NOMO-1 treated with DMSO at 0.1 percent for 48 hours (cell line): ENCODE results near the gene CCDC112.
"Not testable (repeated sequence)": the region's sequence is repeated elsewhere in the genome, so short reads cannot be mapped to it uniquely, and the experiment has no call there.

ENCODE experiments used
- DNase-seq: peaks from one replicate; lab custom pipeline; 2025; ENCODE audit not compliant: unreplicated experiment; lab: John Stamatoyannopoulos, UW

Gene CCDC112

DNA sequence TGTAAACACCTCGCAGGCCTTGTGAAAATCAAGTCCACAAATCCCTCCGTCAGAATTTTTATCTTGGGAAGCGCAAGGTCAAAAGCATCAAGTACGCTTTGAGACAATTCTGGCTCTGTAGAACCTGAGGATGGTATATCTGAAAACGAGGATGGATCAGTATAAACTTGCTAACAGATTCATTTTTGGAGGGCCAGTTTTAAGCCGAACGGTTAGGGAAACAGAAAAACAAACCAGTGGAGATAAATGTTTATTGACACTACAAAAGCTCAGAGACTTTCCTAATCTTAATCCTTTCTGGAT, 33.4 kb downstream of the CCDC112 start:
- DNase-seq, result no peak

DNA sequence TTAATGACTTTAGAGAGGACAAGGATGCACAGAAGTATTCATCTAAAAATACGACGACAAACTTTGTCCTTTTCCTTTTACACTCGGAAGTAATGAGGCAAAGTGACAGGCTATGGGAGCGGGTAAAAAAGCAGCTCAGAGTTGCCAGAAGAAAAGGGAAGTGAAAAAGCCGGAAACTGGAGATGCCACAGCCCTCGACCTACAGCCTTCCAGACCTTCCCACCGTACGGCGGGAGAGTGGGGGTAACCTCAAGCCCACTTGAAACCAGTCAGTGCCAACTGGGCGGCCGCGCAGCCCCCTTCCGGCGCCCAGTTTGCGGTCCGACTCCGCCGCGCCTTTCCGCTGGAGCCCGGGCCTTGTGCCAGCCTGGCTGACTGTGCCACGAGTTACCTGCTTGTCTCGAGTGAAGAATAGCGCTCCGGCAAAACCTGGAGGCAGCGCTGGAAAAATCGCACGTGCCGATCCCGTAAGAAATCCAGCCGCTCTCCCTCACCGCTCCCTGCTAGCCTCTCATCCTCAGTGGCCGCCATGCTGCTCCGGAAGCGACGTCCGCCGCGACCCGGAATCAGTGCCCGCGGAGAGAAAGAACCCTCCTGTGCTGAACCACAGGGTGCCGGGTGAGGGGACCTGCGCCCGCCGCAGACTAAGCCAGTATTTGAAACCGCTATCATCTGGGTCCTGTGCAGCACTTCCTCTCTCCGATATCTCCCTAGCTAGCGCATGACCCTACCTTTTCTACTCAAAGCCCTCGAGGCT, 34.0 kb downstream of the CCDC112 start, which contains the start of gene PGGT1B:
PGGT1B (minus strand) TSS at position 557 of the 757 bp plus-strand sequence; CDS start at position 531, 26 bp downstream.
- DNase-seq, result peak; percentile 84

DNA sequence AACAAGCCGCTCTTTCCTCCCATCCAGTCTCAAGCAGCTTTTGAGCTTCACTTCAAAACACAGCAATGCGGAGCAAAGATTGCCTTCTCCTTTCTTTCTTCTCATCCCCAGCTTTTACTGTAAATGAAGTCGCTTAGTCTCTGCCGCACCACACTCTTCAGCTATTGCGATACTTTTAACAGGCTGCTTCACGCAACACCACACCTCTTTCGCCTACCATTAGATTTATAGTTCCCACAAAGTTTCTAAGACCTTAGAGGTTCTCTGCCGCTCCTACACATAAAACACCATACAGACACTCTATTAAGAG, 34.5 kb downstream of the CCDC112 start:
- peak; percentile 80 for DNase-seq

DNA sequence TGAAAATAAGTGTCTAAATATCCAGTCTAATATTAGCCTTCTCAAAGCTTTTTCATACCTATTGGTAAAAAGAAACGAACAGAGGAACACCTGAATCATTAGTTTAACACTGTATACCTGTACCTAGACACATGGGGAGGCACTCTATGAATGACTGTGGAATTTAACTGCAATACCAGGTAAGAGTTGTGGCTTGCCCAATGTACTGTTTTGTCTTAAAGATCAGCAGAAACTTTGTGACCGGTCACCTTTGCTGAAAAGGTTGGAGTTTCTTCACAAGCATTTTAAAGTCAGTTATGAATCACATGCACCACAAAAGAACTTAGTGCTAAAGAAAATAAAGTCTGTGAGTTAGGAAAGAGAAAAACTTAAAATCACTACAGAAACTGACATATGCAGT, 36.2 kb downstream of the CCDC112 start:
- no peak for DNase-seq

DNA sequence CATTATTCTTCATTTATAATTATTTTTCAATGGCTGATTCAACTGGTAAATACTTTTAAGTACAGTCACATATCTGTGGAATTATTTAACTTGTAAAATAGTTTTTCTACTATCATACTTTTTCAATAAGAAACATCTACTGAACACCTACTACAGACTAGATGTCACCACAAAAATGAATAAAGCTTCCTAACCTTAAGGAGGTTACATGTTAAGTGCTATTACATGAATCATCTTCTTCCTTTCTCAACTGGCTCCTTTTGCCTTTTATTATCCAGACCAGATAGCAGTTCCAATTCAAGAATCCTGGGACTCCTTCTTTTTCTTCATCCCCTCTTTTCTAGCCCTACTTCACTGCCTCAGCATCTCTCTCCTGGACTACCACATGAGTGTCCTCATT, 38.5 kb downstream of the CCDC112 start:
- no peak for DNase-seq

DNA sequence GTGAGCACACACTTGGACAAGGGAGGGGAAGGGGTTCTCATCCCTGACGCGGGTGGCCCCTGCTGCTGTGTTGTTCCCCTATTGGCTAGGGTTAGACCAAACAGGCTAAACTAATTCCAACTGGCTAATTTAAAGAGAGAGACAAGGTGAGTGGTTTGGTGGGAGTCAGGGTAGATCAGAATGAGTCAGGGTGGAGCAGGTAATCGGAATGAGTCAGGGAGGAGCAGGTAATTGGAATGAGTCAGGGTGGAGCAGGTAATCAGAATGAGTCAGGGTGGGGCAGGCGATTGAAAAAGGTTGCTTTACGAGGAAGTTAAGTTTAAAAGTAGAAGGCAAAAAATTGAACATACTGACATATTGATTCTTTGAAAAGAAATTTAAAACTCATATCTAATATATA, 47.1 kb downstream of the CCDC112 start:
- DNase-seq, result not testable (repeated sequence)

DNA sequence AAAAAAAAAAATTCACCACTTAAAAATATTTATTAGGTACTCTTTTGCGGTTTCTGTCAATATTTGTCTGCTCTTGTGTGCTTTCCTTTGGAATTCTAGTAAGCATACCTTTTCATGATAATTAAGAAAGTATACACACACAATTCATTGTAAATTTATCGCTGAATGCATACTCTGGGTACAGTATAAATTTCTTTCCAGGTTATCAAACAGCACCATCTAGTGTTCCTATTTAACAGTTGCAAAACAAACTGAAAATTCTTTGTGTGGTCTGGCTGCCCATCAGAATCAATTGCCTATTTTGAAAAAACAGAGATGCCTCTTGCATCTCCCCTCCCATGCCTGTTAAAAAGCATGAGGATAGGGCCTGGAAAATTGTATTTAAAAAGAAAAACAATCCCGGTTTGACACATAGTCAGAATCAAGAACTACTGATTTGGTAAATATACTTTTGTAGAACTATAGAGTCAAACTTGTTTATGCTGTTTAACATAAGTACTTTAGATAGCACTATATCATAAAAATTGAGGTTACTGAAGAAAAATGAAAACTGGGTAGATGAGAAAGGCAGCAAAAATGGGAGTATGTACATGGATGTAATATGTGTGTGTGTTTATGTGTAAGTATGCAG, 50.0 kb downstream of the CCDC112 start:
- DNase-seq, result peak; percentile 39

DNA sequence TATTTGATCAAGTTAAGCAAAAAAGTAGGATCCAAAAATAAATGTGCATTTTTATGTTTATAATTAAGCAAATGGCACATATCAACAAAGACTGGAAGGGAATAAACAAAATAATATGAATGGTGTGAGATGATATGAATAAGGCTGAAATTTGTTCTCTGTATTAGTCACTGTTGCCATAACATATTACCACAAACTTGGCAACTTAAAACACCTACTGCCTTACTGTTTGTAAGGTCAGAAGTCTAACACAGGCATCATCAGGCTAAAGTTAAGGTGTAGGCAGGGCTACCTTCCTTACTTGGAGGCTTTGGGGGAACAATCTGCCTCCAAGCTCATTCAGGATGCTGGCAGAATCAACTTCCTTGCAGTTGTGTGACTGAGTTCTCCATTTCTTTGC, 53.0 kb downstream of the CCDC112 start:
- no peak for DNase-seq

DNA sequence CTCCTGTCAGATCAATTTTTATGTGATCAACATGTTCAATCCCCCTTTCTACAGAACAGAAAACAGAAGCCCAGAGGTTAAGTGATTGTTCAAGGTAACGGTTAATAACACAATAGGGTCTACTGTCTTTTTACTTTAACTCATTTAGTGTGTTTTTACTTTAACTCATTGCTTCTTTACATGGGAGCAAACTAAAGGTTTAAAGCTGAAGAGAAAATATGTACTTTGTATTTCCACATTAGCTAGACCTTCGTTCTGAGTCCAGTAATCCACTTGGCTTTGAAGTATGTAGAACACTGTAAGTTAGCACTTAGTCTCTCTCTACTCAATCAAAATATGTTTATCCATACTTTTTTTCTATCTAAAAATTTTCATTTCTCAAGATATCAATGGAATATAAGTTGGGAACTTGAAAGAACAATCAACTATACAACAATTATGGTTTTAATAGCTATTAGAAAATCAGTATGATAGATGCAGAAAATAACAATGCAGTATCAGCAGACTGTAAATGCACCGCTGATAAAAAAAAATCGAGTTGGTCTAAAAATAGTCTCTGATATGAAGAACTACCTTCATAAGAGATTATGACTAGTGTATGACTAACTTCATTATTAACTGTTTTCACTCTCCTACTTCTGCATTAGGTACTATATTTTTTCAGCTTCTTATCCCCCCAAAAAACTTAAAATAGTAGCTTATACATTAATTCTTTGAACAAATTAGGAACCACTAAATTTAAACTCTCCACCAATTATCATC, 54.4 kb downstream of the CCDC112 start:
- DNase-seq, result no peak

DNA sequence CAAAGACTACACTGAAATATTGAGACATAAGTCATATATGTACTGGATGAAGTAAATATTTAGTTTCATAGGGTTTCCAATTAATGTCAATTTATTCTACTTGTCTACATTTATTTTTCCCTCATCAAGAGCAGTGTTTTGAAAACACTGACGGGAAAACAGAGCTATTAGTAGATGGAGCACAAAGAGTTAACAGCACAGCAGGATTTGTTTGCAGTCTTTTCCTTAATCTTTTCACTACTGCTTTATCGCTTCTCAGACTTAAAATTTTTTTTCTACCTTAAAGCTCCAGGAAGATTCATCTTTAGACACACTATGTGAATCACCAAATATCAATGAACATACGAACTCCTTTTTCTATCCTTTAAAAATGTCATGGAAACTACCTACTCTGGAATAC, 59.4 kb downstream of the CCDC112 start:
- DNase-seq, result no peak

DNA sequence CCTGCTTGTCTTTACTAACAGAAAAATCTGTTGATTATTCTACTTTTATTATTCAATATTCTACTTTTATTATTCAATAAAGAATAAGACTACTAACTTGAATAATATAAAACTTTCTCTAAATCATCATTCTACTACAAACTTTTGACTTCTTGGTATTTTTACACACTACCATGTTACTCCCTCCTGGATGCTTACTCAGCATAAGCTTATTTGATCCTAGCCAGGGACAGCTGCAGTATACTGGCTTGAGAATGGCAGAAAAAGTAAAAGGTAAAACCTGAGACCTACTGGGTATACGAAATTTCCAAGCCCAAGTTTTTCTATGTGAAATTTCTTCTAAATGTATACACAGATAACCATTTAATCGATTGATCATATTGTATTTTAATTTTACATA, 59.9 kb downstream of the CCDC112 start:
- no peak for DNase-seq

DNA sequence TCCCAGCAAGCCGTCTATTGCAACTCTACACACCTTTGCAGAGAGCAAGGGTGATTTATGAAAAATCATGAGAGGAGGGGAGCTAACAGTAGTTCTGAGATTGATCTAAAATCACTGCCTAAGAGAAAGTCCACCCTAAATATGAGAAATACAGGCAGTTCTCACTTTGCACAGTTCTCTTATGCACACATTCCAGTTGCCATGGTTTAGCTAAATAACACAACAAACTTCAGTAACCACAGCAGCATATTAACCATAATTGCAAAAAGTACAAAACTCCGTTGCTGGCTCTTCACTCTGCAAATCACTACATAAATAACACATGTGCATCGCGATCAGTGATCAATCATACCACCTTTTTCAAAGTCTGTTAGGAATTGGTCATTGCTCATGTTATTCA, 64.9 kb downstream of the CCDC112 start:
- DNase-seq, result no peak

DNA sequence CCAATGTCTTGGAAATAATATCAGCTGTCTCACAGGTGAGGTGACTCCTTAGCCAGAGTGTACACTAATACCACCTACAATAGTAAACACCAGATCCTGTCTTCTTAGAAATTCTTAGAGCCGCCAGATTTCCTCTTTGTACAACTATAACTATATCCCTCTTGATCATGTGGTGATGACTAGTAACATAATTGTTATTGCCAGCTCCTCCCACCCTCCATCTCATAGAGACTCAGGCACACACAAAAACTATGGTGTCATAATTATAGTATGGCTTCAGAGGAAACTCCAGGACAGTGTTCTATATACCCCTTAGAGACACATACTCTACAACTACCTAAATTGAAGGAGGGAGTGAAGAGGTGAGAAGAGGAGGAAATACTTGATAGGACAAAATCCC, 66.8 kb downstream of the CCDC112 start:
- no peak for DNase-seq

DNA sequence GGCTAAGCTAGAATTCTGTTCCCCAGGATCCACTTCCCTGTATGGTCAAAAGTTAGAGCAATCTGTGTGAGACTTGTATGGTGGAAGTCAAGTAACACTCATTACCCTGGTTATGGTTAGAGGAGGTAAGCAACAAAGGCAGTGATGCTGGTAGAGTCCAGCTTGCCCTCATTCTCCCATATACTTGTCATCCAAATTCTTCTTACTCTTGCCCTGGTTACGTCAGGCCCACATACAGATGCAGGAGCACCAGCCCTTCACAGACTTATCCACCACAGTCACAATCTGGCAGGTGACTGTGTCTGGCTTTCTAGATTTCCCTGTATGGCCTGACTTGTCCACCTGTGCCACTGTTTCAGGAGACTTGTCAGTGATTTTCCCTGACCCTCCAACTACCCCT, 69.2 kb downstream of the CCDC112 start:
- DNase-seq, result no peak
